ENCODE results near the gene STX16. TPM values are rescaled to one million over a fixed set of nuclear protein-coding genes. Genes with fewer than 3 reads are reported as not detected.

The STX16 gene
- total RNA-seq, 1 experiment from 2014 or later = 89.1 TPM

- CTCF ChIA-PET = interaction anchor here (0.6 to 2.0 kb wide), 3 partner anchors 49 to 139 kb away, joined by 3 to 6 read pairs (median 5); partner anchors contain the start of gene STX16
- DNase-seq (ENCODE audit: low spot score) (peak; percentile 6), ATAC-seq (no peak)
- TF ChIP-seq RORB (CRISPR knock-in tag; IDR thresholded peaks at IDR 0.05) = no peak
- TF ChIP-seq OVOL2 (CRISPR knock-in tag; IDR thresholded peaks at IDR 0.05; ENCODE audit: borderline replicate concordance) = no peak
- no peak for TF ChIP-seq ERG (CRISPR knock-in tag; IDR thresholded peaks at IDR 0.05)
- no peak for TF ChIP-seq HMGA2 (CRISPR knock-in tag; IDR thresholded peaks at IDR 0.05)
- TF ChIP-seq AFF4 (CRISPR knock-in tag; IDR thresholded peaks at IDR 0.05; ENCODE audit: borderline replicate concordance) = no peak
- no peak for TF ChIP-seq CREM (CRISPR knock-in tag; IDR thresholded peaks at IDR 0.05)
- TF ChIP-seq ZBTB43 (CRISPR knock-in tag; IDR thresholded peaks at IDR 0.05) = no peak
- no peak for TF ChIP-seq MLX (CRISPR knock-in tag; IDR thresholded peaks at IDR 0.05)
- TF ChIP-seq ARID4B (CRISPR knock-in tag; IDR thresholded peaks at IDR 0.05; ENCODE audit: borderline replicate concordance) = no peak
- TF ChIP-seq TEAD1 (CRISPR knock-in tag; IDR thresholded peaks at IDR 0.05) = no peak
- TF ChIP-seq ZSCAN18 (CRISPR knock-in tag; IDR thresholded peaks at IDR 0.05) = no peak
- peaks cover 9% of the 10 kb centered on the region for H3K4me1 Mint-ChIP-seq
- peaks cover 4% of the 10 kb centered on the region for H3K9me3 Mint-ChIP-seq
- peak overlapping the region; percentile 94 for H3K27ac Mint-ChIP-seq
- no peak overlapping the region for H3K4me3 Mint-ChIP-seq
- no peaks in the 10 kb centered on the region for H3K27me3 Mint-ChIP-seq (ENCODE audit: low read depth)
- POLR2A ChIA-PET = interaction anchor here (1.5 kb wide), 1 partner anchor 30 kb away, joined by 3 read pairs; no protein-coding TSS in a partner anchor
- peaks cover 45% of the 10 kb centered on the region for H3K36me3 Mint-ChIP-seq
These were observed 49.2 kb downstream of the STX16 start for GRCh38 chr20:58700121-58700821.

Data from WTC11 (cell line).